ENCODE results near the gene WWP2. TPM values are rescaled to one million over a fixed set of nuclear protein-coding genes. Genes with fewer than 3 reads are reported as not detected.

The WWP2 gene
- polyA plus RNA-seq (2013, experiment 1 of 2): 21.3 TPM
- polyA plus RNA-seq (2013, experiment 2 of 2): 21.9 TPM

- peak within 1 kb of the TSS; percentile 88 for H2BK120ac ChIP-seq (ENCODE audit: low read depth, low read length)
- H3K27ac ChIP-seq (ENCODE audit: low read depth, low read length): peak within 1 kb of the TSS; percentile 94
- H3K56ac ChIP-seq (ENCODE audit: low read length): peak within 1 kb of the TSS; percentile 99
- H3K27me3 ChIP-seq (ENCODE audit: insufficient read depth, low read length, poor library complexity): no peaks in the 10 kb centered on the region
- peaks cover 2% of the 10 kb centered on the region for H3K4me1 ChIP-seq (ENCODE audit: control insufficient read depth, low read depth, low read length)
- peak within 1 kb of the TSS; percentile 98 for H3K4me3 ChIP-seq (ENCODE audit: low read length)
- peak within 1 kb of the TSS; percentile 84 for H3K4me2 ChIP-seq (ENCODE audit: low read length)
- WGBS (ENCODE audit: extremely low coverage, insufficient coverage, low lambda C conversion rate): no CpG with 5 or more reads among the region's 68 CpGs
- peak; percentile 90 for DNase-seq
- H3K79me2 ChIP-seq (ENCODE audit: control insufficient read depth, insufficient read depth, low read length): peaks cover 12% of the 10 kb centered on the region
- H3K79me1 ChIP-seq (ENCODE audit: low read length): peaks cover 10% of the 10 kb centered on the region
- H3K18ac ChIP-seq (ENCODE audit: low read length): peak within 1 kb of the TSS; percentile 83
- peak within 1 kb of the TSS; percentile 81 for H3K4ac ChIP-seq (ENCODE audit: low read depth, low read length)
- H2AK5ac ChIP-seq (ENCODE audit: low read length): no peak within 1 kb of the TSS
- H3K36me3 ChIP-seq (ENCODE audit: control insufficient read depth, insufficient read depth, low read length): no peaks in the 10 kb centered on the region
- peak within 1 kb of the TSS; percentile 99 for H4K8ac ChIP-seq (ENCODE audit: low read depth, low read length)
- H3K9ac ChIP-seq (ENCODE audit: low read length): peak within 1 kb of the TSS; percentile 99
- peak within 1 kb of the TSS; percentile 80 for H3K23ac ChIP-seq (ENCODE audit: low read length)
- H2BK5ac ChIP-seq (ENCODE audit: low read length): peak within 1 kb of the TSS; percentile 78
- peak within 1 kb of the TSS; percentile 97 for H4K5ac ChIP-seq (ENCODE audit: low read length)
- H2BK15ac ChIP-seq (replicated peaks; ENCODE audit: low read depth): no peak within 1 kb of the TSS
These were observed at the start of gene WWP2 for GRCh38 chr16:69761983-69762813. Gene WWP2, plus strand, starts transcription at chr16:69762332. Its CDS starts 24,679 bp downstream, at chr16:69787011.

- Histone ChIP-seq H3K18ac (ENCODE audit: low read length) (no peak overlapping the region), H2BK120ac (ENCODE audit: low read depth, low read length) (no peak overlapping the region), H3K36me3 (ENCODE audit: control insufficient read depth, insufficient read depth, low read length) (peaks cover 8% of the 10 kb centered on the region), H2AK5ac (ENCODE audit: low read length) (no peak overlapping the region), H3K4me2 (ENCODE audit: low read length) (no peak overlapping the region), H4K5ac (ENCODE audit: low read length) (no peak overlapping the region), H2BK15ac (replicated peaks; ENCODE audit: low read depth) (no peak overlapping the region), H3K79me2 (ENCODE audit: control insufficient read depth, insufficient read depth, low read length) (no peaks in the 10 kb centered on the region), H3K4me1 (ENCODE audit: control insufficient read depth, low read depth, low read length) (no peaks in the 10 kb centered on the region), H3K4me3 (ENCODE audit: low read length) (no peak overlapping the region), H3K27me3 (ENCODE audit: insufficient read depth, low read length, poor library complexity) (no peaks in the 10 kb centered on the region), H3K23ac (ENCODE audit: low read length) (no peak overlapping the region), H4K8ac (ENCODE audit: low read depth, low read length) (no peak overlapping the region), H3K79me1 (ENCODE audit: low read length) (no peaks in the 10 kb centered on the region), H3K9ac (ENCODE audit: low read length) (no peak overlapping the region), H3K4ac (ENCODE audit: low read depth, low read length) (no peak overlapping the region), H2BK5ac (ENCODE audit: low read length) (no peak overlapping the region), H3K27ac (ENCODE audit: low read depth, low read length) (no peak overlapping the region), H3K56ac (ENCODE audit: low read length) (no peak overlapping the region)
- DNase-seq: no peak
- no CpG with 5 or more reads among the region's 9 CpGs for whole genome bisulfite sequencing (ENCODE audit: extremely low coverage, insufficient coverage, low lambda C conversion rate)
These were observed 49.1 kb upstream of the WWP2 start for GRCh38 chr16:69712914-69713581.

GRCh38 chr16:69717066-69717465 lies 45.1 kb upstream of the WWP2 start:
- no peak overlapping the region for H4K8ac ChIP-seq (ENCODE audit: low read depth, low read length)
- H3K4ac ChIP-seq (ENCODE audit: low read depth, low read length): no peak overlapping the region
- peaks cover 3% of the 10 kb centered on the region for H3K36me3 ChIP-seq (ENCODE audit: control insufficient read depth, insufficient read depth, low read length)
- no peak overlapping the region for H3K18ac ChIP-seq (ENCODE audit: low read length)
- no peak overlapping the region for H2AK5ac ChIP-seq (ENCODE audit: low read length)
- no peak overlapping the region for H4K5ac ChIP-seq (ENCODE audit: low read length)
- H3K27ac ChIP-seq (ENCODE audit: low read depth, low read length): no peak overlapping the region
- no peaks in the 10 kb centered on the region for H3K4me1 ChIP-seq (ENCODE audit: control insufficient read depth, low read depth, low read length)
- no peaks in the 10 kb centered on the region for H3K79me1 ChIP-seq (ENCODE audit: low read length)
- no peak overlapping the region for H3K9ac ChIP-seq (ENCODE audit: low read length)
- DNase-seq: no peak
- H2BK120ac ChIP-seq (ENCODE audit: low read depth, low read length): no peak overlapping the region
- H3K4me3 ChIP-seq (ENCODE audit: low read length): no peak overlapping the region
- H3K23ac ChIP-seq (ENCODE audit: low read length): no peak overlapping the region
- no peak overlapping the region for H3K56ac ChIP-seq (ENCODE audit: low read length)
- no peak overlapping the region for H3K4me2 ChIP-seq (ENCODE audit: low read length)
- H3K27me3 ChIP-seq (ENCODE audit: insufficient read depth, low read length, poor library complexity): no peaks in the 10 kb centered on the region
- WGBS (ENCODE audit: extremely low coverage, insufficient coverage, low lambda C conversion rate): no CpG with 5 or more reads among the region's 6 CpGs
- no peak overlapping the region for H2BK5ac ChIP-seq (ENCODE audit: low read length)
- no peak overlapping the region for H2BK15ac ChIP-seq (replicated peaks; ENCODE audit: low read depth)
- no peaks in the 10 kb centered on the region for H3K79me2 ChIP-seq (ENCODE audit: control insufficient read depth, insufficient read depth, low read length)

- Histone ChIP-seq H3K4me1 (ENCODE audit: control insufficient read depth, low read depth, low read length) (no peaks in the 10 kb centered on the region), H3K23ac (ENCODE audit: low read length) (no peak overlapping the region), H3K4me3 (ENCODE audit: low read length) (no peak overlapping the region), H2AK5ac (ENCODE audit: low read length) (no peak overlapping the region), H3K27ac (ENCODE audit: low read depth, low read length) (no peak overlapping the region), H4K8ac (ENCODE audit: low read depth, low read length) (no peak overlapping the region), H3K79me1 (ENCODE audit: low read length) (no peaks in the 10 kb centered on the region), H3K4ac (ENCODE audit: low read depth, low read length) (no peak overlapping the region), H3K4me2 (ENCODE audit: low read length) (no peak overlapping the region), H3K56ac (ENCODE audit: low read length) (no peak overlapping the region), H3K36me3 (ENCODE audit: control insufficient read depth, insufficient read depth, low read length) (peaks cover 3% of the 10 kb centered on the region), H3K18ac (ENCODE audit: low read length) (no peak overlapping the region), H2BK15ac (replicated peaks; ENCODE audit: low read depth) (no peak overlapping the region), H2BK5ac (ENCODE audit: low read length) (no peak overlapping the region), H4K5ac (ENCODE audit: low read length) (no peak overlapping the region), H3K79me2 (ENCODE audit: control insufficient read depth, insufficient read depth, low read length) (no peaks in the 10 kb centered on the region), H2BK120ac (ENCODE audit: low read depth, low read length) (no peak overlapping the region), H3K9ac (ENCODE audit: low read length) (no peak overlapping the region), H3K27me3 (ENCODE audit: insufficient read depth, low read length, poor library complexity) (no peaks in the 10 kb centered on the region)
- WGBS (ENCODE audit: extremely low coverage, insufficient coverage, low lambda C conversion rate): no CpG with 5 or more reads among the region's 10 CpGs
- no peak for DNase-seq
These were observed 43.9 kb upstream of the WWP2 start for GRCh38 chr16:69718111-69718764.

- Histone ChIP-seq H3K23ac (ENCODE audit: low read length) (no peak overlapping the region), H3K79me2 (ENCODE audit: control insufficient read depth, insufficient read depth, low read length) (peaks cover 6% of the 10 kb centered on the region), H3K18ac (ENCODE audit: low read length) (no peak overlapping the region), H3K27me3 (ENCODE audit: insufficient read depth, low read length, poor library complexity) (no peaks in the 10 kb centered on the region), H4K5ac (ENCODE audit: low read length) (no peak overlapping the region), H3K9ac (ENCODE audit: low read length) (no peak overlapping the region), H3K4ac (ENCODE audit: low read depth, low read length) (no peak overlapping the region), H3K4me3 (ENCODE audit: low read length) (no peak overlapping the region), H2BK120ac (ENCODE audit: low read depth, low read length) (no peak overlapping the region), H2BK5ac (ENCODE audit: low read length) (no peak overlapping the region), H3K79me1 (ENCODE audit: low read length) (no peaks in the 10 kb centered on the region), H3K27ac (ENCODE audit: low read depth, low read length) (no peak overlapping the region), H2BK15ac (replicated peaks; ENCODE audit: low read depth) (no peak overlapping the region), H3K36me3 (ENCODE audit: control insufficient read depth, insufficient read depth, low read length) (peaks cover 3% of the 10 kb centered on the region), H3K56ac (ENCODE audit: low read length) (no peak overlapping the region), H4K8ac (ENCODE audit: low read depth, low read length) (no peak overlapping the region), H3K4me2 (ENCODE audit: low read length) (no peak overlapping the region), H3K4me1 (ENCODE audit: control insufficient read depth, low read depth, low read length) (peaks cover 5% of the 10 kb centered on the region), H2AK5ac (ENCODE audit: low read length) (no peak overlapping the region)
- DNase-seq: no peak
- WGBS (ENCODE audit: extremely low coverage, insufficient coverage, low lambda C conversion rate): no CpG with 5 or more reads among the region's 10 CpGs
These were observed 41.2 kb upstream of the WWP2 start for GRCh38 chr16:69720822-69721430.
